Hepatocyte (in vitro differentiated cells): ENCODE data around the gene RSPRY1.

ENCODE experiments used
- EZH2 ChIP-seq: fragments of 200-600 bp; sonication (generic); IDR thresholded peaks from 2 replicates; pipeline ENCODE4 v1.6.1; 2016; ENCODE audit warnings: antibody characterized with exemption, mild to moderate bottlenecking, borderline replicate concordance
- EZH2phosphoT487 ChIP-seq: fragments of 200-600 bp; sonication (generic); IDR thresholded peaks from one replicate; pipeline ENCODE4 v1.6.1; 2018; ENCODE audit warnings: antibody characterized with exemption, mild to moderate bottlenecking, low read depth, moderate library complexity; ENCODE audit not compliant: unreplicated experiment, severe bottlenecking
- TF ChIP-seq, protein P1 (sequence below): fragments of 200-600 bp; sonication (generic); IDR thresholded peaks from 2 replicates; pipeline ENCODE4 v1.5.1; 2016; ENCODE audit warnings: antibody characterized with exemption, mild to moderate bottlenecking; ENCODE audit not compliant: poor library complexity

DNA sequence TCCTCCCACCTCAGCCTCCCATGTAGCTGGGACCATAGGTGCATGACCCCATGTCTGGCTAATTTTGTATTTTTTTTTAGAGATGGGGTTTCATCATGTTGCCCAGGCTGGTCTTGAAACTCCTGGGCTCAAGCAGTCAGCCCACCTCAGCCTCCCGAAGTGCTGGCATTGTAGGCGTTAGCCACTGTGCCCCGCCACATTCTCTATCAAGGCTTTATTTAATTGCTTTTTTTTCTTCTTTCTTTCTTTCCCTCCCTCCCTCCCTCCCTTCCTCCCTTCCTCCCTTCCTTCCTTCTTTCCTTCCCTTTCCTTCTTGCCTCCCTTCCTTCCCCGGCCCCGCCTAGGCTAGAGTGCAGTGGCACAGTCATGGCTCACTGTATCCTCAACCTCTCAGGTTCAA lies 23.7 kb downstream of the RSPRY1 start:
- TF ChIP-seq, protein P1, sequence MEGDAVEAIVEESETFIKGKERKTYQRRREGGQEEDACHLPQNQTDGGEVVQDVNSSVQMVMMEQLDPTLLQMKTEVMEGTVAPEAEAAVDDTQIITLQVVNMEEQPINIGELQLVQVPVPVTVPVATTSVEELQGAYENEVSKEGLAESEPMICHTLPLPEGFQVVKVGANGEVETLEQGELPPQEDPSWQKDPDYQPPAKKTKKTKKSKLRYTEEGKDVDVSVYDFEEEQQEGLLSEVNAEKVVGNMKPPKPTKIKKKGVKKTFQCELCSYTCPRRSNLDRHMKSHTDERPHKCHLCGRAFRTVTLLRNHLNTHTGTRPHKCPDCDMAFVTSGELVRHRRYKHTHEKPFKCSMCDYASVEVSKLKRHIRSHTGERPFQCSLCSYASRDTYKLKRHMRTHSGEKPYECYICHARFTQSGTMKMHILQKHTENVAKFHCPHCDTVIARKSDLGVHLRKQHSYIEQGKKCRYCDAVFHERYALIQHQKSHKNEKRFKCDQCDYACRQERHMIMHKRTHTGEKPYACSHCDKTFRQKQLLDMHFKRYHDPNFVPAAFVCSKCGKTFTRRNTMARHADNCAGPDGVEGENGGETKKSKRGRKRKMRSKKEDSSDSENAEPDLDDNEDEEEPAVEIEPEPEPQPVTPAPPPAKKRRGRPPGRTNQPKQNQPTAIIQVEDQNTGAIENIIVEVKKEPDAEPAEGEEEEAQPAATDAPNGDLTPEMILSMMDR: no peak
- no peak for TF ChIP-seq EZH2
- no peak for TF ChIP-seq EZH2phosphoT487
